Spleen (tissue), 7 donors: ENCODE data around the gene SPOCK3.

ENCODE experiments used
- POLR2A ChIP-seq, 3 donors: fragments of 450-650 bp; IDR thresholded peaks; one replicate each; pipeline ENCODE4 v1.5.1; 2017; ENCODE audit warnings: antibody characterized with exemption in 3 of 3, mild to moderate bottlenecking in 1 of 3
- POLR2AphosphoS5 ChIP-seq, 3 donors: sonication (generic); formaldehyde crosslinking; IDR thresholded peaks; one replicate each; pipeline ENCODE4 v1.5.1; 2017; ENCODE audit warnings: antibody characterized with exemption in 3 of 3
- TF ChIP-seq, protein P1 (sequence below), 11 experiments: fragments of 200-600 bp in 7 of 11; fragments of 450-650 bp in 4 of 11; sonication (generic) in 4 of 11; IDR thresholded peaks in 8 of 11; conservative IDR thresholded peaks in 3 of 11; 1 replicate in 7 of 11; 2 replicates in 4 of 11; pipeline versions ENCODE4 v1.4.0 to v1.8.0; 2016 to 2021; ENCODE audit warnings: antibody characterized with exemption in 11 of 11, inconsistent platforms in 4 of 11, mild to moderate bottlenecking in 1 of 11
- donor health status: DM: no; HTN: no; CAD: no; lungs with moderate emphysema.
- donor health status: DM: no; HTN: no; CAD: no.
- donor health status: DM: no; HTN: no; CAD: no.

DNA sequence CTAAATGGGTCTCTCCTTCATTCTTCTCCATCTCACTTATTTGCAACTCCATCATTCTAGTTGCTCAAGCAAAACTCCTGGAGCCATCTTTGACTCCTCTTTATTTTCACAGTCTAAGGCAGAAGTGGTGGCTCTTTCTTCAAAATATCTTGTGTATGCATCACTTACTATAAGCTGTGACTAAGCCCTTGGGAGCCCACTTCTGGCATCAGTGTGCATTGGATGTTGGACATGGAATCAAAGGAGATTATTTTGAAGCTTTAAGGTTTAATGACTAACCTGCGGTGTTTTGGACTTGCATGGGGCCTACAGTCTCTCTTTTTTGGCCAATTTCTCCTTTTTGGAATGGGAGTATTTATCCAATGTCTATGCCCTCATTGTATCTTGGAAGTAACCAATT is 276.8 kb downstream of the SPOCK3 start:
- TF ChIP-seq POLR2A (IDR thresholded peaks at IDR 0.05) (no peak), POLR2AphosphoS5 (IDR thresholded peaks at IDR 0.05) (no peak)
- TF ChIP-seq, protein P1, sequence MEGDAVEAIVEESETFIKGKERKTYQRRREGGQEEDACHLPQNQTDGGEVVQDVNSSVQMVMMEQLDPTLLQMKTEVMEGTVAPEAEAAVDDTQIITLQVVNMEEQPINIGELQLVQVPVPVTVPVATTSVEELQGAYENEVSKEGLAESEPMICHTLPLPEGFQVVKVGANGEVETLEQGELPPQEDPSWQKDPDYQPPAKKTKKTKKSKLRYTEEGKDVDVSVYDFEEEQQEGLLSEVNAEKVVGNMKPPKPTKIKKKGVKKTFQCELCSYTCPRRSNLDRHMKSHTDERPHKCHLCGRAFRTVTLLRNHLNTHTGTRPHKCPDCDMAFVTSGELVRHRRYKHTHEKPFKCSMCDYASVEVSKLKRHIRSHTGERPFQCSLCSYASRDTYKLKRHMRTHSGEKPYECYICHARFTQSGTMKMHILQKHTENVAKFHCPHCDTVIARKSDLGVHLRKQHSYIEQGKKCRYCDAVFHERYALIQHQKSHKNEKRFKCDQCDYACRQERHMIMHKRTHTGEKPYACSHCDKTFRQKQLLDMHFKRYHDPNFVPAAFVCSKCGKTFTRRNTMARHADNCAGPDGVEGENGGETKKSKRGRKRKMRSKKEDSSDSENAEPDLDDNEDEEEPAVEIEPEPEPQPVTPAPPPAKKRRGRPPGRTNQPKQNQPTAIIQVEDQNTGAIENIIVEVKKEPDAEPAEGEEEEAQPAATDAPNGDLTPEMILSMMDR (IDR thresholded peaks at IDR 0.05 in 8 of 11, conservative IDR thresholded peaks at IDR 0.05 in 3 of 11), result no peak
